GM18870 (cell line): ENCODE data around the gene MEGF11.
"Not testable (repeated sequence)": the region's sequence is repeated elsewhere in the genome, so short reads cannot be mapped to it uniquely, and the experiment has no call there.

ENCODE experiments used
- ATAC-seq: cut with Tn5 transposase; IDR thresholded peaks from one replicate; pipeline ENCODE4 v1.9.1; 2021; ENCODE audit warnings: moderate library complexity; ENCODE audit not compliant: unreplicated experiment

Gene MEGF11

GRCh38 chr15:65985387-65985786 is 268.2 kb downstream of the MEGF11 start:
- ATAC-seq = no peak

- ATAC-seq = no peak
Observed at GRCh38 chr15:65982627-65983322, 270.8 kb downstream of the MEGF11 start.

- ATAC-seq = no peak
Observed at GRCh38 chr15:65981837-65982626, 271.5 kb downstream of the MEGF11 start.

GRCh38 chr15:65980824-65981456 is 272.6 kb downstream of the MEGF11 start:
- no peak for ATAC-seq

- no peak for ATAC-seq
Observed at GRCh38 chr15:65979837-65980236, 273.7 kb downstream of the MEGF11 start.

- ATAC-seq = no peak
Observed at GRCh38 chr15:65979316-65979715, 274.2 kb downstream of the MEGF11 start.

- no peak for ATAC-seq
Observed at GRCh38 chr15:65978110-65978509, 275.4 kb downstream of the MEGF11 start.

- ATAC-seq = not testable (repeated sequence)
Observed at GRCh38 chr15:65976196-65976595, 277.4 kb downstream of the MEGF11 start.

- ATAC-seq = no peak
Observed at GRCh38 chr15:65971741-65971995, 281.9 kb downstream of the MEGF11 start.

- ATAC-seq = no peak
Observed at GRCh38 chr15:65970937-65971740, 282.4 kb downstream of the MEGF11 start.

- no peak for ATAC-seq
Observed at GRCh38 chr15:65969865-65970816, 283.4 kb downstream of the MEGF11 start.

GRCh38 chr15:65968511-65968910 is 285.0 kb downstream of the MEGF11 start:
- ATAC-seq = no peak

GRCh38 chr15:65964792-65965433 is 288.6 kb downstream of the MEGF11 start:
- ATAC-seq = no peak

- no peak for ATAC-seq
Observed at GRCh38 chr15:65963911-65964482, 289.6 kb downstream of the MEGF11 start.

- no peak for ATAC-seq
Observed at GRCh38 chr15:65963358-65963757, 290.2 kb downstream of the MEGF11 start.

- no peak for ATAC-seq
Observed at GRCh38 chr15:65962187-65962586, 291.4 kb downstream of the MEGF11 start.

- no peak for ATAC-seq
Observed at GRCh38 chr15:65960586-65960985, 293.0 kb downstream of the MEGF11 start.

GRCh38 chr15:65958835-65959234 is 294.7 kb downstream of the MEGF11 start:
- ATAC-seq = no peak

GRCh38 chr15:65957451-65957850 is 296.1 kb downstream of the MEGF11 start:
- ATAC-seq = no peak
